KMS-11 (cell line): ENCODE data around the gene SPTB.

ENCODE experiments used
- H2AFZ ChIP-seq: fragments of 200-600 bp; sonication (generic); 2 replicates; pipeline ENCODE4 v1.6.1; 2016; ENCODE audit warnings: antibody characterized with exemption, mixed run types, low read depth
- H3K27ac ChIP-seq: fragments of 200-600 bp; sonication (generic); 2 replicates; pipeline ENCODE4 v1.6.1; 2016; ENCODE audit warnings: mild to moderate bottlenecking, mixed run types
- H3K27me3 ChIP-seq: fragments of 200-600 bp; sonication (generic); 2 replicates; pipeline ENCODE4 v1.6.1; 2017; ENCODE audit warnings: mild to moderate bottlenecking, low read depth, mixed run types, moderate library complexity; ENCODE audit not compliant: insufficient read depth
- H3K36me3 ChIP-seq: fragments of 200-600 bp; sonication (generic); 2 replicates; pipeline ENCODE4 v1.6.1; 2017; ENCODE audit warnings: mild to moderate bottlenecking, mixed run types; ENCODE audit not compliant: insufficient read depth
- H3K4me1 ChIP-seq: fragments of 200-600 bp; sonication (generic); 2 replicates; pipeline ENCODE4 v1.6.1; 2016; ENCODE audit warnings: mild to moderate bottlenecking, low read depth, mixed run types; ENCODE audit not compliant: poor library complexity, severe bottlenecking
- H3K4me2 ChIP-seq: fragments of 200-600 bp; sonication (generic); 2 replicates; pipeline ENCODE4 v1.7.0; 2016; ENCODE audit warnings: mild to moderate bottlenecking, mixed run types
- H3K4me3 ChIP-seq: fragments of 200-600 bp; sonication (generic); IDR thresholded peaks from 2 replicates; pipeline ENCODE4 v1.6.1; 2017; ENCODE audit warnings: low read depth, low read length, mixed read lengths; ENCODE audit not compliant: insufficient read depth
- H3K79me2 ChIP-seq: fragments of 200-600 bp; sonication (generic); 2 replicates; pipeline ENCODE4 v1.6.1; 2016; ENCODE audit warnings: low read depth, mixed run types; ENCODE audit not compliant: insufficient read depth
- H3K9ac ChIP-seq: fragments of 200-600 bp; sonication (generic); 2 replicates; pipeline ENCODE4 v1.6.1; 2016; ENCODE audit warnings: mild to moderate bottlenecking, mixed run types
- H4K20me1 ChIP-seq: fragments of 200-600 bp; sonication (generic); 2 replicates; pipeline ENCODE4 v1.6.1; 2016; ENCODE audit warnings: mild to moderate bottlenecking, mixed run types; ENCODE audit not compliant: insufficient read depth
- TF ChIP-seq, protein P1 (sequence below): fragments of 200-600 bp; sonication (generic); conservative IDR thresholded peaks from 2 replicates; pipeline ENCODE4 v1.6.1; 2017; ENCODE audit warnings: low read depth, mild to moderate bottlenecking, antibody characterized with exemption, low read length, moderate library complexity, mixed read lengths

Gene SPTB

DNA sequence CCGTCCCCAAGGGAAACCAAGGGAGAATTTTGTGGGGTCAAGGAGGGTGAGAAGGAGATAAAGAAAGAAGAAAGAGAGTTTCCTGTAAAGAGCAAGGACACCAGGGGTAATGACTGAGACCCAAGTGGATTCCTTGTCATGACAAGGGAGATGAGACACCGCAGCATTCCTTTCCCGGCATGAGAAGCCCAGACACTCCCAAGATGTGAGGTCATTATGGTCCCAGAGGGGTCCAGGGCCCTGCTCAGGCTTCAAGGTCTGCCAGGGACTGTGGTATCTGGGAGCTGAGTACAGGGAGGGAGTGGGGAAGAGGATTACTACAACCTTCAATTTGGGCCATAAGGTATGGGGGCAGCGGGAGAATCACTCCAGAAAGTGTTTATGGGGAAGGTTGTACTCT is 58.1 kb downstream of the SPTB start:
- no peak overlapping the region for H3K9ac ChIP-seq
- no peak overlapping the region for H3K27ac ChIP-seq
- no peaks in the 10 kb centered on the region for H3K79me2 ChIP-seq
- no peaks in the 10 kb centered on the region for H3K27me3 ChIP-seq
- H4K20me1 ChIP-seq: no peaks in the 10 kb centered on the region
- H3K4me3 ChIP-seq: no peak overlapping the region
- H3K36me3 ChIP-seq: no peaks in the 10 kb centered on the region
- TF ChIP-seq, protein P1, sequence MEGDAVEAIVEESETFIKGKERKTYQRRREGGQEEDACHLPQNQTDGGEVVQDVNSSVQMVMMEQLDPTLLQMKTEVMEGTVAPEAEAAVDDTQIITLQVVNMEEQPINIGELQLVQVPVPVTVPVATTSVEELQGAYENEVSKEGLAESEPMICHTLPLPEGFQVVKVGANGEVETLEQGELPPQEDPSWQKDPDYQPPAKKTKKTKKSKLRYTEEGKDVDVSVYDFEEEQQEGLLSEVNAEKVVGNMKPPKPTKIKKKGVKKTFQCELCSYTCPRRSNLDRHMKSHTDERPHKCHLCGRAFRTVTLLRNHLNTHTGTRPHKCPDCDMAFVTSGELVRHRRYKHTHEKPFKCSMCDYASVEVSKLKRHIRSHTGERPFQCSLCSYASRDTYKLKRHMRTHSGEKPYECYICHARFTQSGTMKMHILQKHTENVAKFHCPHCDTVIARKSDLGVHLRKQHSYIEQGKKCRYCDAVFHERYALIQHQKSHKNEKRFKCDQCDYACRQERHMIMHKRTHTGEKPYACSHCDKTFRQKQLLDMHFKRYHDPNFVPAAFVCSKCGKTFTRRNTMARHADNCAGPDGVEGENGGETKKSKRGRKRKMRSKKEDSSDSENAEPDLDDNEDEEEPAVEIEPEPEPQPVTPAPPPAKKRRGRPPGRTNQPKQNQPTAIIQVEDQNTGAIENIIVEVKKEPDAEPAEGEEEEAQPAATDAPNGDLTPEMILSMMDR: no peak
- H3K4me1 ChIP-seq: no peaks in the 10 kb centered on the region
- no peak overlapping the region for H2AFZ ChIP-seq
- no peak overlapping the region for H3K4me2 ChIP-seq

DNA sequence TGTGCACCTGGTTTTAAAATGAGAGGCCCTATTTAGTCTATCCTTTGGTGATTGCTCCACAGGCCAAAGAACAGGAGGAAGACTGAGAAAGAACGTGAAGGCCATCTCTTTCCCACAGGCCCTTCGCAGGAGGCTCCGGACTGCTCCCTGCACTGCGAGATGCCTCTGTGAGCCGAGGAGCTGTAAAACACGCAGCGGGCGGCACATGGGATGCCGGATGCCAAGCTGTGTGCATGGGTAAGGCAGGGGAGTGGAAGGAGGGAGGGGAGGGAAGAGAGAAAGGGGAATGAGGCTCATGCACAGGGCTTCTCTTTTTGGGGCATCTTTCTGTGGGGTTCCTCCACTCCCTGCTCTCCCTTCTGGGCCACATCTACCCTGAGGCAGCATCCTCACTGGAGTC is 61.6 kb downstream of the SPTB start:
- Histone ChIP-seq H3K27me3 (no peaks in the 10 kb centered on the region), H3K79me2 (no peaks in the 10 kb centered on the region), H3K4me2 (no peak overlapping the region), H3K9ac (no peak overlapping the region), H3K36me3 (no peaks in the 10 kb centered on the region), H3K4me1 (peaks cover 1% of the 10 kb centered on the region), H2AFZ (no peak overlapping the region), H4K20me1 (no peaks in the 10 kb centered on the region), H3K27ac (no peak overlapping the region), H3K4me3 (no peak overlapping the region)
- TF ChIP-seq, protein P1: no peak

DNA sequence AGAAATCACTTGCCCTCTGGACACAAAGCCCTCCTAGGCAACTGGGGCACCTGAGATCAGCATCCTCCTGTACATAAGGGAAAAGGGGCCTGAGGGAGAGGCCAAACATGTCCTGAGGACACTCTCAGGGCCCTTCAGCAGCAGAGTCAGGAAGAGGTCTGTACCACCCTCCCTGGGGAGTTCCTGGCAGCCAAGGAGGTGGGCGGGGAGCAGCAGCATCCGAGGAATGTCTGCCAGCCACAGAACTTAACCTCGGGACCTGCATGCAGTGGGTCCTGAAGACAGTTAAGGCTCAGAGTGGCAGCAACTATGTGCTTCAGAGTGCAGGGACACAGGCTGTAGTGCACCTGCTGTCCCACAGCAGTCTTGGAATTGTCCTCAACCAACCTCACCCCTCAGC is 62.1 kb downstream of the SPTB start:
- Histone ChIP-seq H2AFZ (no peak overlapping the region), H3K4me3 (no peak overlapping the region), H4K20me1 (no peaks in the 10 kb centered on the region), H3K4me2 (no peak overlapping the region), H3K27me3 (no peaks in the 10 kb centered on the region), H3K36me3 (no peaks in the 10 kb centered on the region), H3K27ac (no peak overlapping the region), H3K4me1 (peaks cover 6% of the 10 kb centered on the region), H3K9ac (no peak overlapping the region), H3K79me2 (no peaks in the 10 kb centered on the region)
- TF ChIP-seq, protein P1: no peak

DNA sequence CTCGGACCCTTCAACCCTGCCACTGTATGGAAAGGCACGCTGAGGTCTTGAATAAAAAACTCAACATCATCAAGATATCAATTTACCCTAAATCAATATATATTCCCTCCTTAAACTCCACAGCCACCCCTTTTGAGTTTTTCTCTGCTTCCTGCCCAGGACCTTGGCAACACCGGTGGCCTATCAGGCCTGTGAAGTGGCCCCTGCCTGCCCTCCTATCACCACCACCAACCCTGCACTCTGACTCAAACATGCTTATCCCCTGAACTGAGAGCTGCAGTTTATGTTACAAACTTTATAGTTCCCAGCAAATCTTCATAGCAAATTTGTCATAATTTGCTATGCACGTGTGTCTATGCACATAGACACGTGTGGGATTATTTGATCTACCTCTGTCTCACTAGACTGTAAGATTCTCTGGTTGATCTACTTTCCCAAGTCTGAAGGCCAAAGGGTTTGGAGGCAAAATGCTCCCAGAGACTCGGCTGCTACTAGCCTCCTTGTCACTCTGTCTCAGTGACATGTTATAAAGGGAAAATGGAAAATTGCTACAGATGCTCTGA is 63.4 kb downstream of the SPTB start:
- Histone ChIP-seq H3K36me3 (no peaks in the 10 kb centered on the region), H3K4me2 (no peak overlapping the region), H2AFZ (no peak overlapping the region), H4K20me1 (no peaks in the 10 kb centered on the region), H3K4me1 (peaks cover 18% of the 10 kb centered on the region), H3K79me2 (no peaks in the 10 kb centered on the region), H3K27me3 (no peaks in the 10 kb centered on the region), H3K9ac (no peak overlapping the region), H3K4me3 (no peak overlapping the region), H3K27ac (no peak overlapping the region)
- TF ChIP-seq, protein P1: no peak
